OCI-LY3 (cell line): ENCODE measurements around the gene NAPB.

Source experiments
- H2AFZ ChIP-seq: fragments of 200-600, 300-600 bp; shearing (Covaris generic); 2 replicates; pipeline ENCODE4 v1.6.0; 2014; ENCODE audit warnings: antibody characterized with exemption, low read depth, low read length
- H3K27ac ChIP-seq: fragments of 200-600, 300-600 bp; sonication (generic); 2 replicates; pipeline ENCODE4 v1.5.1; 2014; ENCODE audit warnings: mild to moderate bottlenecking, low read length, moderate library complexity, mixed read lengths
- H3K27me3 ChIP-seq: fragments of 200-600, 300-600 bp; sonication (generic); 2 replicates; pipeline ENCODE4 v1.6.1; 2014; ENCODE audit warnings: low read depth, low read length, mixed read lengths
- H3K36me3 ChIP-seq: fragments of 200-600, 300-600 bp; sonication (generic); replicated peaks from 2 replicates; pipeline ENCODE3; 2014; ENCODE audit warnings: low read depth, low read length, mixed read lengths
- H3K4me1 ChIP-seq: fragments of 300-600, 200-600 bp; sonication (generic); 2 replicates; pipeline ENCODE4 v1.6.1; 2014; ENCODE audit warnings: low read length, mixed read lengths
- H3K4me2 ChIP-seq: fragments of 200-600, 300-600 bp; sonication (generic); 2 replicates; pipeline ENCODE4 v1.6.1; 2014; ENCODE audit warnings: low read length, mixed read lengths
- H3K4me3 ChIP-seq: fragments of 300-600, 200-600 bp; sonication (generic); 2 replicates; pipeline ENCODE4 v1.5.1; 2014; ENCODE audit warnings: antibody characterized with exemption, mild to moderate bottlenecking, low read length, moderate library complexity
- H3K79me2 ChIP-seq: fragments of 300-600, 200-600 bp; shearing (Covaris generic); 2 replicates; pipeline ENCODE4 v1.6.1; 2014; ENCODE audit warnings: mild to moderate bottlenecking, low read length, mixed read lengths
- H3K9ac ChIP-seq: fragments of 300-600, 200-600 bp; shearing (Covaris generic); 2 replicates; pipeline ENCODE4 v1.6.0; 2014; ENCODE audit warnings: mild to moderate bottlenecking, low read length, moderate library complexity
- H3K9me3 ChIP-seq: fragments of 200-600, 300-600 bp; shearing (Covaris generic); 2 replicates; pipeline ENCODE4 v1.6.1; 2014; ENCODE audit warnings: low read length, mixed read lengths; ENCODE audit not compliant: insufficient read depth
- H4K20me1 ChIP-seq: fragments of 200-600, 300-600 bp; sonication (generic); 2 replicates; pipeline ENCODE4 v1.6.1; 2016; ENCODE audit warnings: low read length, mixed read lengths; ENCODE audit not compliant: insufficient read depth
- EZH2phosphoT487 ChIP-seq: fragments of 200-600 bp; shearing (Covaris generic); IDR thresholded peaks from 2 replicates; pipeline ENCODE4 v1.6.1; 2018; ENCODE audit warnings: antibody characterized with exemption, mixed run types, low read depth
- TF ChIP-seq, protein P1 (sequence below): fragments of 200-600, 300-600 bp; sonication (generic); IDR thresholded peaks from 2 replicates; pipeline ENCODE4 v1.5.1; 2014; ENCODE audit warnings: antibody characterized with exemption, low read length, low read depth

The NAPB gene

DNA sequence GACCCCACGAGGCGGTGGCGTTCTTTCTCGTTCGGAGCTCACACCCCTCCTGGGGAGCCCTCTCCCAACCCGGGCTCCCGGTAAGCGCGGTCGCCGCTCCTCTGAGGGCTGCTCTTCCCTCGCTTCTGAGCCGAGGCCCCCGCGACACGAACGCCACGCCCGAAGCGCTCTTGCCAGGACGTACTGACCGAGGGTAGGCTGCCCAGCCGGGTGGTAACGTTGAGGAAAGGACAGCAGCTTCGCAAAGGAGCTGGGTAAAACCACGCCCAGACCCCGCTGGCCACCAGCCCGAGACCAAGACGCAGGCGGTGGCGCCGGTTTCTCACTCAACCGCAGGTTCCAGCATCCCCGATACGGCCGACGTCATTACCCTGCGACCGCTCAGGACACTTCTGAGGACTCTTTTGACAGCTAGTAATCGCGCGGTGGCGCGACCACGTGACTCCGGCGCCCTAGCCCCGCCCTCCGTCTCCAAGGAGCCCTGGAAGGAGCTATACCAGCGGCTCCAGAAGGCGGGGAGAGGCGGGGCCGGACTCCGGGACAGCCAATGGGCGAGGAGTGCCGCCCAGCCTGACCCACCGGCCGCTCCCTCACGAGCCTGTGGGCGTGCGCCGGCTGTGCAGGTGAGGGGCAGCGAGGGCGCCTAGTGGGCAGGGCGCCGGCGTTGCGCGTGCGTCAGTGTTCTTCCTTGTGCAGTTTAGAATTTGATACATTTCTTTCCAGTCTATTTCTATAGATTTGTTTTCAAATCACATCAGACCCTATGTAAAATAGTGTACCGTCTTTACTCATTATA is 63.3 kb downstream of the NAPB start:
- Histone ChIP-seq H3K4me1 (peaks cover 22% of the 10 kb centered on the region), H3K4me3 (peak overlapping the region; percentile 83), H3K79me2 (peaks cover 46% of the 10 kb centered on the region), H3K27me3 (no peaks in the 10 kb centered on the region), H4K20me1 (peaks cover 8% of the 10 kb centered on the region), H3K27ac (peak overlapping the region; percentile 59), H3K36me3 (peaks cover 19% of the 10 kb centered on the region), H3K9ac (peak overlapping the region; percentile 71), H2AFZ (peak overlapping the region; percentile 90), H3K4me2 (peak overlapping the region; percentile 95), H3K9me3 (no peaks in the 10 kb centered on the region)
- TF ChIP-seq, protein P1, sequence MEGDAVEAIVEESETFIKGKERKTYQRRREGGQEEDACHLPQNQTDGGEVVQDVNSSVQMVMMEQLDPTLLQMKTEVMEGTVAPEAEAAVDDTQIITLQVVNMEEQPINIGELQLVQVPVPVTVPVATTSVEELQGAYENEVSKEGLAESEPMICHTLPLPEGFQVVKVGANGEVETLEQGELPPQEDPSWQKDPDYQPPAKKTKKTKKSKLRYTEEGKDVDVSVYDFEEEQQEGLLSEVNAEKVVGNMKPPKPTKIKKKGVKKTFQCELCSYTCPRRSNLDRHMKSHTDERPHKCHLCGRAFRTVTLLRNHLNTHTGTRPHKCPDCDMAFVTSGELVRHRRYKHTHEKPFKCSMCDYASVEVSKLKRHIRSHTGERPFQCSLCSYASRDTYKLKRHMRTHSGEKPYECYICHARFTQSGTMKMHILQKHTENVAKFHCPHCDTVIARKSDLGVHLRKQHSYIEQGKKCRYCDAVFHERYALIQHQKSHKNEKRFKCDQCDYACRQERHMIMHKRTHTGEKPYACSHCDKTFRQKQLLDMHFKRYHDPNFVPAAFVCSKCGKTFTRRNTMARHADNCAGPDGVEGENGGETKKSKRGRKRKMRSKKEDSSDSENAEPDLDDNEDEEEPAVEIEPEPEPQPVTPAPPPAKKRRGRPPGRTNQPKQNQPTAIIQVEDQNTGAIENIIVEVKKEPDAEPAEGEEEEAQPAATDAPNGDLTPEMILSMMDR, result no peak
- TF ChIP-seq EZH2phosphoT487, result no peak

DNA sequence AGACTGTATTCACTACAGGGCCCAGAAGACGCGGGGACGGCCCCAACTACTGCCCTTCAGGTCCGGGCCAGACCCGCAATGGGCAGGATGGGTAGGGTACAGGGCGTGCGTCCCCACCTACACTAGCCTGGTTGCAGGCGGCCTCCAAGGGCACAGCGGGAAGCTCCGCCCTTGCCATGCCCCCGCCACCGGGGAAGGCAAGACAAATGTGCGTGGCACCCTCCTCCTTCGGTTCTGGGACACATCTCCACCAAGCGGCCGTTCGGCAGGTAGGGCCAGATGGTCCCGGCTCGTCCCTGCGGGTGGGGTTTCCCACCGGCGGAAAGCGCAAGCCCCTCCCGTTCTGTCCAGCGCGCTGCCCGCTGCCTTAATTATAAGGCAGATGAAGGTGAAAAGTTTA is 65.1 kb downstream of the NAPB start:
- Histone ChIP-seq H3K4me1 (peaks cover 33% of the 10 kb centered on the region), H3K9ac (no peak overlapping the region), H3K4me2 (no peak overlapping the region), H3K27ac (no peak overlapping the region), H2AFZ (no peak overlapping the region), H3K79me2 (peaks cover 55% of the 10 kb centered on the region), H3K4me3 (no peak overlapping the region), H3K36me3 (peaks cover 29% of the 10 kb centered on the region), H3K9me3 (no peaks in the 10 kb centered on the region), H4K20me1 (peaks cover 20% of the 10 kb centered on the region), H3K27me3 (no peaks in the 10 kb centered on the region)
- TF ChIP-seq, protein P1, result no peak
- TF ChIP-seq EZH2phosphoT487, result no peak

DNA sequence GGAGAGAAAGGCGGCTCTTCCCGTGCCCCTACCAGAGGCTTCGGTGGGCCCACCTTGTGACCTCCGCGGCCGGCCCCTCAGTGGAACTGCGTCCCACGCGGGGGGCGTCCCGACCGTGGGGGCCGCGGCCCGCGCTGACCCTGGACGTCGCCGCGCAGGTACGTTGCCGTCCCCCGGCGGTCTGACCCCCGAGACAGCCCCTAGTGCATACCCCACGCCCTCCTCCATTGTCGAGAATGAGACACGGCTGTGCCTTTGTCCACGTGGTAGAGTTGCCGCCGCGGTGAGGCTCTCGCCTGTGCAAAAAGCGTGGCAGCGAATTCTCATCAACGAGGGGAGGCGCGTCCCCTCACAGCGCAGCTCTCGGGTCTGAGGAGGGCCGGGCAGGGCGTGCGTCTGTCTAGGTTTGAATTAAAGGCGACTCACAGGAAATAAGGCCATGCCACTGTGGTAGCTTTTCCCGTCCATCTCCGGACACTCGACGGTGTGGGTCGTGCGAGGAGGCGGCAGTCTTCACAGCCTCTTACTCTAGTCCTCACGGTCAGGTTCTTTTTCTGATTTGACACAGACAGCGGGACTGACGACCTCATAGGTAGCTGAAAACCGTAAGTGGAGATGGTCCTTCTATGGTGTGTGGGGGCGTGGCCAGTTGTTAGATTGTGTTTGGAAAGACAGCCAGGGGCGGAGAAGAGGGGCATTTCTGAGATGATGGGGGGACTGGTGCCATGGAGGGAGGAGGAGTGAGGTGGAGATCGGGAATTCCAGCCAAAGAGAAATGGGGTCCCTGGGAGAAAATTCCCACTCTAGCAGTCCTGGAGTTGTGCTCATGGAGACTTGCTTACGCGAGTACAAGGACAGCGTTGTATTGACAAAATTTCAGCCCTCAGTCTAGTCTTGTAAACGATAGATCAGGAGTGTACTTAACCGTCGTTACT is 70.1 kb downstream of the NAPB start:
- Histone ChIP-seq H3K36me3 (peaks cover 29% of the 10 kb centered on the region), H3K9ac (peak overlapping the region; percentile 100), H3K4me3 (peak overlapping the region; percentile 99), H3K4me2 (peak overlapping the region; percentile 91), H4K20me1 (peaks cover 20% of the 10 kb centered on the region), H3K27me3 (no peaks in the 10 kb centered on the region), H2AFZ (peak overlapping the region; percentile 59; the same call in 1 of the 2 replicates), H3K4me1 (peaks cover 26% of the 10 kb centered on the region), H3K79me2 (peaks cover 73% of the 10 kb centered on the region), H3K27ac (peak overlapping the region; percentile 91), H3K9me3 (no peaks in the 10 kb centered on the region)
- TF ChIP-seq EZH2phosphoT487, result no peak
- TF ChIP-seq, protein P1, result no peak
